HUES6 (cell line): Measurements from ENCODE around the gene LARP6.
A peak's percentile ranks its signal among the peaks of the same experiment; 100 is the strongest.

Source experiments
- H3K27ac ChIP-seq: 2 replicates; pipeline ENCODE4 v1.7.0; 2013; ENCODE audit warnings: low read depth, mild to moderate bottlenecking, low read length, inconsistent platforms
- H3K27me3 ChIP-seq: 2 replicates; pipeline ENCODE4 v1.6.1; 2013; ENCODE audit warnings: low read length; ENCODE audit not compliant: control insufficient read depth, insufficient read depth
- H3K36me3 ChIP-seq: 2 replicates; pipeline ENCODE4 v1.6.1; 2013; ENCODE audit warnings: low read length; ENCODE audit not compliant: control insufficient read depth, insufficient read depth
- H3K4me1 ChIP-seq: 2 replicates; pipeline ENCODE4 v1.6.1; 2013; ENCODE audit warnings: low read length; ENCODE audit not compliant: control insufficient read depth, insufficient read depth
- H3K4me3 ChIP-seq: 2 replicates; pipeline ENCODE4 v1.5.1; 2013; ENCODE audit warnings: low read depth, low read length
- H3K9ac ChIP-seq: one replicate; pipeline ENCODE4 v1.6.1; 2013; ENCODE audit warnings: mild to moderate bottlenecking, low read length
- H3K9me3 ChIP-seq: 2 replicates; pipeline ENCODE4 v1.6.1; 2013; ENCODE audit warnings: low read depth, low read length; ENCODE audit not compliant: control insufficient read depth, insufficient read depth

The LARP6 gene

DNA sequence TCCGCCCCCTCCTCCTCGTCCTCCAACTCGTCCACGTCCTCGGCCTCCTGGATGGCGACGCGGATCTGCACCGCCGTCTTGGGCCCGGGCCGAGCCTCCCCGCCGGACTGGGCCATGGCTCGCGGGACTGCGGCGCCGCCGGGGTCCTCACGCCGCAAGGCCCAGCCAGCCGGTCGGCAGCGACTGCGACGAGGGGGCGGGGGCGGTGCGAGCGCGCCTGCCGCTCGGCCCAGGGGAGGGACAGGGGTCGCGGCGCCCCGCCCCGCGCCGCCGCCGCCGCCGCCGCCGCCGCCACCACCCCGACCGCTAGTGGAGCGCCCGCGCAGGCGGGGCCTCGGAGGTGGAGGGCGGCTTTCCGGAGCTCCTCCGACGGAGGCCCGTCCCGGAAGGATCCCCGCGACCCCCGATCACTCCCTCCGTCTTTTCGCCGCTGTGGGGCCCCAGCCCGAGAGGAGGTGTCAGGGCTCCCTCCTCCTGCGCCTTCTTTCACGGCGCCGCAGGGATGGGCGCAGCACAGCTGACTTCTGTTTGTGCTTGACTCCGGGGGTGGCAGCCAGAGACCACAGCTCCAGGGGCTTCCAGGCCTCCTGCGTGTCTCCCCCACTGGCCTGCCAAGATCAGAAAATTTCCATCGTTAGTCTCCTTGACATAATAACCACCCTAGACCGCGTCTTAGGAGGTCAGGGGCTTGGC lies at the start of gene LARP6:
LARP6 (minus strand) TSS at position 185 of the 693 bp plus-strand sequence; CDS start at position 116, 69 bp downstream.
- Histone ChIP-seq H3K9me3 (no peaks in the 10 kb centered on the region), H3K4me3 (peak within 1 kb of the TSS; percentile 67), H3K27ac (no peak within 1 kb of the TSS), H3K27me3 (no peaks in the 10 kb centered on the region), H3K36me3 (peaks cover 15% of the 10 kb centered on the region), H3K9ac (peak within 1 kb of the TSS; percentile 69), H3K4me1 (peaks cover 10% of the 10 kb centered on the region)

DNA sequence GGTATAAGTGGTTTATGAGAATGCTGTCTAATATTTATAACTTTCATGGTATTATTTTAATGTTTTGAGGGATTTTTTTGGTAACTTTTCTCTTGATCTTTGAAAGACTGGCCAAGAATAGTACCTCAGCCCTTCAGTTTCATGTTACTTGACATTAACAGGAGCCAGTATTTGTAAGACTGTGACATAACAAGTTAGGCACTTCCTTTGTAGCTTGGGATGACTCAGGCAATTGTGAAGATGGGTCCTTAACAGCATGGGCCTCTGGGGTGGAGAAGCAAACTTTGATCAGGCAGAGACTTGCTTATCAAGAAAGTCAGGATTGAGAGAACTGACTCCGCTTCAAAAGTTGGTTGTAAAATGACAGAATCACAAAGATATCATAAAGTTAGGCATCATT lies 48.1 kb upstream of the LARP6 start:
- Histone ChIP-seq H3K9me3 (no peaks in the 10 kb centered on the region), H3K27me3 (no peaks in the 10 kb centered on the region), H3K9ac (no peak overlapping the region), H3K27ac (no peak overlapping the region), H3K4me1 (peaks cover 11% of the 10 kb centered on the region), H3K4me3 (no peak overlapping the region), H3K36me3 (no peaks in the 10 kb centered on the region)

DNA sequence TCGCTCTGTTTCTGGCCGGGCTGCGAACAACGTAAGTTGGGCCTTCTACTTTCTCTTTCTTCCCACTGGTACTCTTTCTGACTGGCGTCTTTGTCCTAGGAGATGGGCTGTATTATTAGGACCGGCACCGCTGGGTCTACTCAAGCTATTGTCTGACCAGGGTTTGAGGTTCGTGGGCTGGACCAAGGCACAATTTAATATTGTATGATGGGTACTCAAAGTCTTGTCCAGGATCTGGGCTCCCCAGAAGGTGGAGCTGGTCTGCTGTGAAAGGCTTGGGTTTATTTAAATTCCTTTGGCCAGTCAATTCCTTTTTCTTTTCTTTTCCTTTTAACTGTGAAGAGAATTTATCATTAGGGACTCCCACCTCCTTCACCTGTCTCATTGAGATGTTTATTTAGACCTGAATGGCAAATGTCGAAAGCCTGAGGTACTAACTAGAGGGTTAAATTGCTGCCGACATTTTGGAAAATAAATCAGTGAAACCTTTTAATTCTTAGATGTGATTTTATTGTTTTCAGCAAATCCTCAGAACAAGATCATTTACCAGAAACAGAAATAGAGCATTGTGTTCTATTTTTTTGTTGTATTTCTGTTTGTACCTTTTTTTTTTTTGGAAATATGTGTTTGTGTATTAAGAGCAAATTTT lies 39.1 kb upstream of the LARP6 start:
- Histone ChIP-seq H3K27ac (no peak overlapping the region), H3K9ac (no peak overlapping the region)

DNA sequence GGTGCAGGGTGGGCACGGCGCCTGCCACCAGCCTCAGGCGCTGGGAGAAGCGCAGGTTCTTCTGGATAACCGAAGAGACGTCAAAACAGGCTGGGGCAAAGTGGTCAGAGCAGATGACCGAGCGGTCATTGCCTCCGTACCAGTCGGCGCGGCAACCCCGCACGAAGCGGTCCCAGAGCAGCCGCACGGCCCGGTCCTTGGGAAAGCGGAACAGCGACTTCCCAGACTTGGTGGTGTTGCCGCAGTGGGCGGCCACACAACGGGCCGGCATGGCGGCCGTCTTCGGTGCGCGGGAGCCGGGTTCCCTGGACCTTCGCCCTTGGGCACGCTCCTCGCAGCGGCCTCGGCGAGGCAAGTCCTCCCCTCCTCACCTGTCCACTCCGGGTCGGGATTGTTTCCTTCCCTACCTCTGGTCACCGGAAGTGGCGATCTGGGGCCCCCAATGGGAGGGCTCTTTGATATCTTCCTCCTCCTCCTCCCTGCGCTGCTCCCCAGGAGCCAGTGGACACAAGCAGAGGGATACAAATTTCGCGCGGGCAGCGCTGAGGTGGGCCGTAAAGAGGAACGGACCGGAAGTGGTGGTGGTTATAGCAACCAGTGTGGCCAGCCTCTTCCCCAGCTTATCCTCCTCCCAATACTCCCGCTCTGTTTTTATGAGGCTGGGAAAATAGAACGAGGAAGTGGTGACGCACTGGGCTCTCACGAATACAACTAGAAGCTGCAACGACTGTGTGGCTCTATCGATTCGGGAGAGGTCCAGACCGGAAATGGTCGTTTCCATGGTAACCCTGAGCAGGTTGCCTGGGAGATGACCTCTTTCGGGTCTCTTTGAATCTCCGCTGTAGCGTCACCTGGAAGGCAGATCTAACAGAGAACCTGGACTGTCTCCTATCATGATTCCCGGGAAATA lies 38.3 kb upstream of the LARP6 start, which contains the start of the genes LRRC49 and THAP10:
LRRC49 (plus strand) TSS at position 825 of the 910 bp plus-strand sequence; CDS start at position 894, 69 bp downstream.
THAP10 (minus strand) TSS at position 432 of the 910 bp plus-strand sequence; CDS start at position 271, 161 bp downstream.
- Histone ChIP-seq H3K27ac (0 out of 2 replicates have a peak within 1 kb of the TSS, but pooled peaks have one; percentile 35), H3K27me3 (no peaks in the 10 kb centered on the region), H3K4me3 (peak within 1 kb of the TSS; percentile 65), H3K9me3 (no peaks in the 10 kb centered on the region), H3K36me3 (no peaks in the 10 kb centered on the region), H3K9ac (peak within 1 kb of the TSS; percentile 64), H3K4me1 (peaks cover 4% of the 10 kb centered on the region)

More for the DNA sequence above, 39.1 kb upstream of the LARP6 start:
- H3K27me3 ChIP-seq = no peaks in the 10 kb centered on the region
- H3K4me3 ChIP-seq = peak overlapping the region; percentile 65
- H3K36me3 ChIP-seq = no peaks in the 10 kb centered on the region
- no peaks in the 10 kb centered on the region for H3K9me3 ChIP-seq
- peaks cover 4% of the 10 kb centered on the region for H3K4me1 ChIP-seq

DNA sequence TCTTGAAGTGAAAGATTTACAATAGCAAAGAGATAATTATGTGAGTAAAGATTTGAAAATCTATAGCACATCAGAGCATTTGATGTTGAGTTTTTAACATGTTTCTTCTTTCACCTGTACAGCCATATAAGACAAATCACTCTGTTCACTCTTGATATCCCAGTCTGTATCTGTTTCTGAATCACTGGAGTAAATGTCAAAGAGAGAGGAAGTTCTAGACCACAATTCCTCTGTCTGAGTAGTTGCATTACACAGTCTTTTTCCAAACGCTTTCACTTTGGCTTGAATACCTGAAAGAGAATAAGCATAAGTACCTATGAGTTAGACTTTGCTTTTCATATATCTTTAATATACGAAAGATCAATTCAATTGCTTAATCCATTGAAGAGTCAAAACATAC lies 28.4 kb upstream of the LARP6 start:
- H3K9ac ChIP-seq = no peak overlapping the region
- H3K27ac ChIP-seq = no peak overlapping the region
- H3K4me1 ChIP-seq = no peaks in the 10 kb centered on the region
- H3K4me3 ChIP-seq = no peak overlapping the region
- no peaks in the 10 kb centered on the region for H3K36me3 ChIP-seq
- H3K9me3 ChIP-seq = no peaks in the 10 kb centered on the region
- no peaks in the 10 kb centered on the region for H3K27me3 ChIP-seq

DNA sequence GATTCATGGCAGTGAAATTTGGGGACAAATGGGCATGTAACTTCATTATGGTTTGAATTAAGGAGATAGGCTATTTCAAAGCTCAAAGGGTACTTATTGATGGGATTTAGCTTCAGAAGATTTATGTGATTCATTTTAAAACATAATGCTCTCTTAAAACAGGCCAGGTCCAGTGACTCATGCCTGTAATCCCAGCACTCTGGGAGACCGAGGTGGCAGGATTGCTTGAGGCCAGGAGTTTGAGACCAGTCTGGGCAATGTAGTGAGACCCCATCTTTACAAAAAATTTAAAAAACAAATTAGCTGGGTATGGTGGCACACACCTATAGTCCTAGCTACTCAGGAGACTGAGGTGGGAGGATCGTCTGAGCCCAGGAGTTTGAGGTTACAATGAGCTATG lies 26.8 kb upstream of the LARP6 start:
- Histone ChIP-seq H3K4me1 (no peaks in the 10 kb centered on the region), H3K27me3 (no peaks in the 10 kb centered on the region), H3K27ac (no peak overlapping the region), H3K9ac (no peak overlapping the region), H3K4me3 (no peak overlapping the region), H3K36me3 (no peaks in the 10 kb centered on the region), H3K9me3 (no peaks in the 10 kb centered on the region)

DNA sequence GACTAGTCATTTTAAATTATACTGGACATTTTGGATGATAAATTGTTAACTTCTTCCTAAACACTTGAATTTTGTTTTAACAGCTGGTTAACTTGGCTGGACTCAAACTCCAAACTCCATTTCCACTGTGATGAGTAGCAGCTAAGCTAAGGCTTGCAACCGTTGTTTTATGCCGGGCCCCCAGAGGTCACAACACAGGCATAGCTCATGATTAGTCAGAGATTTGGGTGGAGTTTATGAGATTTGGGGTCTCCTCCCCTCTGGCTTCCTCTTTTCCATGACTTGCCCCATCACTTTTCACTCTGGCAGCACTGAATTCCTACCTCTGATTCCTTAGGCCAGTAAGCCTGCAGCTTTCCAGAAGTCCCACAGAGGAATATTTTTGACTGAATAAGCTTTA lies 25.4 kb upstream of the LARP6 start:
- Histone ChIP-seq H3K4me3 (no peak overlapping the region), H3K27me3 (no peaks in the 10 kb centered on the region), H3K9ac (no peak overlapping the region), H3K27ac (no peak overlapping the region), H3K9me3 (no peaks in the 10 kb centered on the region), H3K36me3 (no peaks in the 10 kb centered on the region), H3K4me1 (no peaks in the 10 kb centered on the region)

DNA sequence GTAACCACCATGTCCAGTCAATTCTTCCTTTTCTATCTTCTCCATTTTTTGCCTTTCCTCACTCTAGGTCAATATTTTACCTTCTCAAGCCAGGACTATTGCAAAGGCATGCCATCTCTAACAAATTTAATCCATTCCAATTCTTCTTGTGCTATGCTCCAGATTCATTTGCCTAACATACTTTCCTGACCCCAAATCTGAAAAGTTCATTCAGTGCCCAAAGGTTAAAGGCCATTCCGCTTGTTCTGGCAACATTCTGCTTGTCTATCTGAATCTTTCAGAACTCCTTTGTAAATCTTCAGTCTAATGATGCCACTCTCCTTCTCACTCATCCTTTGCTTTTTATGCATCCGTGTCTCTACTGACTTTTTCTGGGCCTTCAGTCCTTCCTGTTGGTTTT lies 22.7 kb upstream of the LARP6 start:
- no peaks in the 10 kb centered on the region for H3K36me3 ChIP-seq
- H3K4me3 ChIP-seq = no peak overlapping the region
- no peak overlapping the region for H3K9ac ChIP-seq
- H3K4me1 ChIP-seq = no peaks in the 10 kb centered on the region
- peaks cover 8% of the 10 kb centered on the region for H3K9me3 ChIP-seq
- no peak overlapping the region for H3K27ac ChIP-seq
- no peaks in the 10 kb centered on the region for H3K27me3 ChIP-seq

DNA sequence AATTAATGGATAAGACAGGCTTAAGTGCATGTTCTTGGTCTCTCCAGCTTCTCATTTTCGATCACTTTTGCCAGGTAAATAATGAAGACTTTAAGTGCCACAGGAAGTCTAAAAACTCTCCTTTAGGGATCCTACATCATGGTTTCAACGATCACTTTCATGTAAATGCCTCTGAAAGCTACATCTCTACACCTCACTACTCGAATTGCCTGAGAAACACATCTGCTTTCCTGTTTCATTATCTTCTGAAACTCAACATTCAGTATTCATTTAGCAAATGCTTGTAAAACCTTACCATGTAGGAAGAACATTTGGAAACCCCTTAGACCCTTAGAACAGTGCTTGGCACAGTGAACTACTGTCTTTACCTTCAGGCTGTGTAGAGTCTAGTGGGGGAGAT lies 22.1 kb upstream of the LARP6 start:
- H3K27ac ChIP-seq = no peak overlapping the region
- no peaks in the 10 kb centered on the region for H3K4me1 ChIP-seq
- no peaks in the 10 kb centered on the region for H3K27me3 ChIP-seq
- H3K36me3 ChIP-seq = no peaks in the 10 kb centered on the region
- H3K9me3 ChIP-seq = peaks cover 8% of the 10 kb centered on the region
- H3K4me3 ChIP-seq = no peak overlapping the region
- H3K9ac ChIP-seq = no peak overlapping the region

DNA sequence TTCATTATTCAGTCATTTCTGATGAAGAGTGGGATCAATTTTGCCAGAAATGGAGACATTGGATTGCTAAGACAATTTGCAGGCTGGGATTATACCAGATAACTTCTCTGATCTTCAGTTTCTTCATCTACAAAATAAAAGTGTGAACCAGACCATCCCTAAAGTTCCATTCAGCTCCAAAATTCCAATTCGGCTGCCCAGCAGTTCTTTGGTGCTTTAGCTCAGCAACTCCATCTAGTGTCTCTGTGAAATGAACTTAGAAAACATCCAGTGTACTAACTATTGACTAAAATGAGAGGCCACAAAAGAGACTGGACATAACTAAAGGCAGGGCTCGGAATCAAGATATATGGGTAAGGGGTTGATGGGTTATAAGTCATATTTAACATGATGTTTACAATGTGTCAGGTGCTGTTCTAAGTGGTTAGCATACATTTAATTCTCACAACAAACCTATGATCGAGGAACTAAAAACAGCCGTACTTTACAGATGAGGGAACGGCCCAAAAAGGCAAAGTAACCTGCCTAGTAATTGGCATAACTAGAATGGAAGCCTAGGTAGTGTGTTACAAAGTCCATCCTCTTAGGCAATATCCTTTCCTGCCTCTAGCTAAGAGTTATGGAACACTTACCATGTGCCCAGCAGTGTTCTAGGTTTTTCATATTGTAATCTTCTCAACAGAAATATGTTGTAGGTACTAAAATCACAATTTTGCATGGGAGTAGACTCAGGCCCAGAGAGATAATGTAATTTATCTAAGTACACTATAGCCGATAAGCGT lies 21.2 kb upstream of the LARP6 start:
- Histone ChIP-seq H3K27ac (no peak overlapping the region), H3K36me3 (no peaks in the 10 kb centered on the region), H3K4me3 (no peak overlapping the region), H3K27me3 (no peaks in the 10 kb centered on the region), H3K4me1 (no peaks in the 10 kb centered on the region), H3K9me3 (peaks cover 8% of the 10 kb centered on the region), H3K9ac (no peak overlapping the region)
